ENCODE data around the gene KMT2C. TPM values are rescaled to one million over a fixed set of nuclear protein-coding genes. Genes with fewer than 3 reads are reported as not detected.

KMT2C gene
- polyA plus RNA-seq, 1 donor from 2014 or later: 29.8 TPM

DNA sequence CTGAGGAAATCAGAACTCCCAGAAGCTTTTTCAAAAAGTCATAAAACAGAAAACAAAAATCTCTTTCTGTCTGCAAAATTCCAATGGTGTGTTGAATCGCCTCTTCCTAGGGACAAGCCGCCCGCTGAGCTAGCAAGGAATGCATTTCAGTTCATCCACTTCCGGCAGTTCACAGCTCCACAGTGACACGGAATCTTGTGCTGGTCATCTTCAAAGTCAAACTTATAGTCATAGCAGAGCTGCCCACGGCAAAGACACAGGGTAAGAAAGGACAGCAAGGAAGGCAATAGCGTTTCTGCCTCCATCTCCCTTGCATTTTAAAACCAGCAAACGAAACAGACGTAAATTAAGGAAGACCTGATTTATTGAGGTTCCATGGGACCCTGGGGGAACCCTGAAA, 299.1 kb downstream of the KMT2C start:
- Histone ChIP-seq H3K4me2 (ENCODE audit: low read length) (no peak overlapping the region), H3K79me2 (replicated peaks; ENCODE audit: insufficient read depth, low read length) (no peaks in the 10 kb centered on the region), H3K27me3 (ENCODE audit: insufficient read depth, low read depth, low read length) (no peaks in the 10 kb centered on the region), H3K9ac (ENCODE audit: low read length) (no peak overlapping the region), H3K9me2 (ENCODE audit: insufficient read depth, low read length) (no peaks in the 10 kb centered on the region), H2AFZ (ENCODE audit: low read depth, low read length) (no peak overlapping the region), H4K20me1 (ENCODE audit: insufficient read depth) (no peaks in the 10 kb centered on the region), H3K4me3 (ENCODE audit: low read length) (no peak overlapping the region), H3F3A (ENCODE audit: insufficient read depth, low read length, poor library complexity, severe bottlenecking) (no peaks in the 10 kb centered on the region), H3K27ac (ENCODE audit: low read length) (no peak overlapping the region), H3K9me3 (ENCODE audit: low read length) (no peaks in the 10 kb centered on the region), H3K36me3 (ENCODE audit: insufficient read depth, low read length) (peaks cover 8% of the 10 kb centered on the region)
- TF ChIP-seq, protein P1, sequence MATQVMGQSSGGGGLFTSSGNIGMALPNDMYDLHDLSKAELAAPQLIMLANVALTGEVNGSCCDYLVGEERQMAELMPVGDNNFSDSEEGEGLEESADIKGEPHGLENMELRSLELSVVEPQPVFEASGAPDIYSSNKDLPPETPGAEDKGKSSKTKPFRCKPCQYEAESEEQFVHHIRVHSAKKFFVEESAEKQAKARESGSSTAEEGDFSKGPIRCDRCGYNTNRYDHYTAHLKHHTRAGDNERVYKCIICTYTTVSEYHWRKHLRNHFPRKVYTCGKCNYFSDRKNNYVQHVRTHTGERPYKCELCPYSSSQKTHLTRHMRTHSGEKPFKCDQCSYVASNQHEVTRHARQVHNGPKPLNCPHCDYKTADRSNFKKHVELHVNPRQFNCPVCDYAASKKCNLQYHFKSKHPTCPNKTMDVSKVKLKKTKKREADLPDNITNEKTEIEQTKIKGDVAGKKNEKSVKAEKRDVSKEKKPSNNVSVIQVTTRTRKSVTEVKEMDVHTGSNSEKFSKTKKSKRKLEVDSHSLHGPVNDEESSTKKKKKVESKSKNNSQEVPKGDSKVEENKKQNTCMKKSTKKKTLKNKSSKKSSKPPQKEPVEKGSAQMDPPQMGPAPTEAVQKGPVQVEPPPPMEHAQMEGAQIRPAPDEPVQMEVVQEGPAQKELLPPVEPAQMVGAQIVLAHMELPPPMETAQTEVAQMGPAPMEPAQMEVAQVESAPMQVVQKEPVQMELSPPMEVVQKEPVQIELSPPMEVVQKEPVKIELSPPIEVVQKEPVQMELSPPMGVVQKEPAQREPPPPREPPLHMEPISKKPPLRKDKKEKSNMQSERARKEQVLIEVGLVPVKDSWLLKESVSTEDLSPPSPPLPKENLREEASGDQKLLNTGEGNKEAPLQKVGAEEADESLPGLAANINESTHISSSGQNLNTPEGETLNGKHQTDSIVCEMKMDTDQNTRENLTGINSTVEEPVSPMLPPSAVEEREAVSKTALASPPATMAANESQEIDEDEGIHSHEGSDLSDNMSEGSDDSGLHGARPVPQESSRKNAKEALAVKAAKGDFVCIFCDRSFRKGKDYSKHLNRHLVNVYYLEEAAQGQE (IDR thresholded peaks at IDR 0.05; ENCODE audit: borderline replicate concordance): no peak
- no peak for TF ChIP-seq EZH2 (IDR thresholded peaks at IDR 0.05; ENCODE audit: borderline replicate concordance, insufficient read depth, low read length, poor library complexity, severe bottlenecking)
- no peak for TF ChIP-seq POLR2AphosphoS5 (IDR thresholded peaks at IDR 0.05)
- TF ChIP-seq RAD21 (conservative IDR thresholded peaks at IDR 0.05): no peak
- TF ChIP-seq, protein P2, sequence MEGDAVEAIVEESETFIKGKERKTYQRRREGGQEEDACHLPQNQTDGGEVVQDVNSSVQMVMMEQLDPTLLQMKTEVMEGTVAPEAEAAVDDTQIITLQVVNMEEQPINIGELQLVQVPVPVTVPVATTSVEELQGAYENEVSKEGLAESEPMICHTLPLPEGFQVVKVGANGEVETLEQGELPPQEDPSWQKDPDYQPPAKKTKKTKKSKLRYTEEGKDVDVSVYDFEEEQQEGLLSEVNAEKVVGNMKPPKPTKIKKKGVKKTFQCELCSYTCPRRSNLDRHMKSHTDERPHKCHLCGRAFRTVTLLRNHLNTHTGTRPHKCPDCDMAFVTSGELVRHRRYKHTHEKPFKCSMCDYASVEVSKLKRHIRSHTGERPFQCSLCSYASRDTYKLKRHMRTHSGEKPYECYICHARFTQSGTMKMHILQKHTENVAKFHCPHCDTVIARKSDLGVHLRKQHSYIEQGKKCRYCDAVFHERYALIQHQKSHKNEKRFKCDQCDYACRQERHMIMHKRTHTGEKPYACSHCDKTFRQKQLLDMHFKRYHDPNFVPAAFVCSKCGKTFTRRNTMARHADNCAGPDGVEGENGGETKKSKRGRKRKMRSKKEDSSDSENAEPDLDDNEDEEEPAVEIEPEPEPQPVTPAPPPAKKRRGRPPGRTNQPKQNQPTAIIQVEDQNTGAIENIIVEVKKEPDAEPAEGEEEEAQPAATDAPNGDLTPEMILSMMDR (IDR thresholded peaks at IDR 0.05; ENCODE audit: poor library complexity, severe bottlenecking): no peak

DNA sequence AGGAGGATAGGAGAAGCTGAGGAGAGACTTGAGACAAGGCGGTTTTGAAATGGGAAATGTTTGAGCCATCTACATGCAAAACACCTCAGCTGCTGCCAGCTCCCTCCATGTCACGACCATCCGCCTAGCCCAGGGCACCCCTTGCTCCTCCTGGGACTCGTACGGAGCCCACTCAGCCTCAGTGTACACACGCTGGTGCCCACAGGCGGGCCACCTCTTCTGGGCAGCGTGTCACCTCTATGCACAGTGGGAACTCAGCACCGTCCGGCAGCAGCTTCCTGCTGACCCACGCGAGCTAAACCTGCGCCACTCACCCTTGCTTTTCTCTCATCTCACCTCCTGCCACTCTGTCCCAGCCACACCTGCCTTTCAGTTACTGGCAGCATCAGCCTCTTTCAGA, 302.0 kb downstream of the KMT2C start:
- Histone ChIP-seq H3K9me3 (ENCODE audit: low read length) (no peaks in the 10 kb centered on the region), H3F3A (ENCODE audit: insufficient read depth, low read length, poor library complexity, severe bottlenecking) (no peaks in the 10 kb centered on the region), H3K9me2 (ENCODE audit: insufficient read depth, low read length) (no peaks in the 10 kb centered on the region), H2AFZ (ENCODE audit: low read depth, low read length) (no peak overlapping the region), H3K27me3 (ENCODE audit: insufficient read depth, low read depth, low read length) (no peaks in the 10 kb centered on the region), H3K4me2 (ENCODE audit: low read length) (no peak overlapping the region), H3K36me3 (ENCODE audit: insufficient read depth, low read length) (peaks cover 23% of the 10 kb centered on the region), H4K20me1 (ENCODE audit: insufficient read depth) (no peaks in the 10 kb centered on the region), H3K79me2 (replicated peaks; ENCODE audit: insufficient read depth, low read length) (no peaks in the 10 kb centered on the region), H3K9ac (ENCODE audit: low read length) (no peak overlapping the region), H3K27ac (ENCODE audit: low read length) (no peak overlapping the region), H3K4me3 (ENCODE audit: low read length) (no peak overlapping the region)
- no peak for TF ChIP-seq MXI1 (conservative IDR thresholded peaks at IDR 0.05; ENCODE audit: poor library complexity, severe bottlenecking)
- no peak for TF ChIP-seq TAF1 (IDR thresholded peaks at IDR 0.05; ENCODE audit: low read depth)
- TF ChIP-seq EZH2 (IDR thresholded peaks at IDR 0.05; ENCODE audit: borderline replicate concordance, insufficient read depth, low read length, poor library complexity, severe bottlenecking): no peak
- no peak for TF ChIP-seq POLR2AphosphoS5 (IDR thresholded peaks at IDR 0.05)
- TF ChIP-seq, protein P1 (IDR thresholded peaks at IDR 0.05; ENCODE audit: borderline replicate concordance): no peak
- TF ChIP-seq RAD21 (conservative IDR thresholded peaks at IDR 0.05): no peak
- TF ChIP-seq, protein P2 (IDR thresholded peaks at IDR 0.05; ENCODE audit: poor library complexity, severe bottlenecking): no peak
- TF ChIP-seq SMC3 (conservative IDR thresholded peaks at IDR 0.05; ENCODE audit: poor library complexity): no peak
- no peak for TF ChIP-seq EP300 (conservative IDR thresholded peaks at IDR 0.05; ENCODE audit: poor library complexity, severe bottlenecking)
